Measurements from ENCODE around the gene PLK1.
"Not testable (repeated sequence)": the region's sequence is repeated elsewhere in the genome, so short reads cannot be mapped to it uniquely, and the experiment has no call there.

Gene PLK1

GRCh38 chr16:23710504-23710903 is 31.8 kb downstream of the PLK1 start:
- DNase-seq (ENCODE audit: low spot score) = no peak

GRCh38 chr16:23711785-23712184 is 33.1 kb downstream of the PLK1 start:
- DNase-seq (ENCODE audit: low spot score) = no peak

GRCh38 chr16:23712976-23713375 is 34.3 kb downstream of the PLK1 start, which contains the start of gene ERN2:
ERN2 (minus strand) TSS chr16:23713222; CDS start chr16:23713187, 35 bp downstream.
- DNase-seq (ENCODE audit: low spot score) = no peak

- no peak for DNase-seq (ENCODE audit: low spot score)
These were observed 37.8 kb downstream of the PLK1 start for GRCh38 chr16:23716484-23716883.

GRCh38 chr16:23722613-23723240 is 44.0 kb downstream of the PLK1 start:
- not testable (repeated sequence) for DNase-seq (ENCODE audit: low spot score)

GRCh38 chr16:23724096-23724784 is 45.6 kb downstream of the PLK1 start:
- no peak for DNase-seq (ENCODE audit: low spot score)

GRCh38 chr16:23724785-23725131 is 46.1 kb downstream of the PLK1 start:
- no peak for DNase-seq (ENCODE audit: low spot score)

- DNase-seq (ENCODE audit: low spot score) = no peak
These were observed 48.0 kb downstream of the PLK1 start for GRCh38 chr16:23726710-23727109.

- DNase-seq (ENCODE audit: low spot score) = no peak
These were observed 49.4 kb downstream of the PLK1 start for GRCh38 chr16:23728112-23728477.

GRCh38 chr16:23729503-23730424 is 51.1 kb downstream of the PLK1 start:
- no peak for DNase-seq (ENCODE audit: low spot score)

- no peak for DNase-seq (ENCODE audit: low spot score)
These were observed 55.6 kb downstream of the PLK1 start for GRCh38 chr16:23734176-23734893.

- not testable (repeated sequence) for DNase-seq (ENCODE audit: low spot score)
These were observed 58.8 kb downstream of the PLK1 start for GRCh38 chr16:23737423-23738028.

GRCh38 chr16:23739516-23739915 is 60.8 kb downstream of the PLK1 start:
- DNase-seq (ENCODE audit: low spot score) = no peak

All from putamen (tissue), 1 donor.